ENCODE data around the gene STOML3. TPM values are rescaled to one million over a fixed set of nuclear protein-coding genes. Genes with fewer than 3 reads are reported as not detected.
A peak's percentile ranks its signal among the peaks of the same experiment; 100 is the strongest.

STOML3 gene
- total and polyA plus RNA-seq, 2 of the 8 experiments (the other 6 are each of a cell fraction or from before 2014, with no cell fraction given) = 0.06 TPM; not detected in 1

- TF ChIP-seq CHD7 (IDR thresholded peaks at IDR 0.05; ENCODE audit: insufficient replicate concordance, low read length) = peak; percentile 32
- TF ChIP-seq YY1 (IDR thresholded peaks at IDR 0.05; ENCODE audit: low read depth, low read length) = no peak
- peak; percentile 23; the same call in 1 of the 2 replicates for TF ChIP-seq CEBPB (IDR thresholded peaks at IDR 0.05; ENCODE audit: low read depth, low read length)
- no peak for TF ChIP-seq RAD21 (IDR thresholded peaks at IDR 0.05 in 1 of 2, conservative IDR thresholded peaks at IDR 0.05 in 1 of 2; ENCODE audit: low read depth in 2 of 2, low read length in 2 of 2)
Observed at GRCh38 chr13:39023761-39024160, 33.1 kb upstream of the STOML3 start (continued).
